Endothelial cell of umbilical vein (primary cell): Measurements from ENCODE around the gene MORC4. TPM values are rescaled to one million over a fixed set of nuclear protein-coding genes. Genes with fewer than 3 reads are reported as not detected.
A peak's percentile ranks its signal among the peaks of the same experiment; 100 is the strongest.

Experiments
- BruUV-seq: library from RNA; stranded (reverse); fragments of 400-500 nt; replicated peaks from 2 replicates; lab custom pipeline; 2021; lab: Mats Ljungman, UMichigan
- CTCF ChIA-PET: fragments of 300-600, 350-600 bp; sonication (Branson Sonifier 250); formaldehyde crosslinking; loops from one replicate; lab custom pipeline; 2021; ENCODE audit warnings: antibody characterized with exemption, inconsistent platforms; lab: Charles Lee
- POLR2A ChIA-PET: fragments of 300-600, 350-600 bp; sonication (Branson Sonifier 250); formaldehyde crosslinking; loops from one replicate; lab custom pipeline; 2021; ENCODE audit warnings: antibody characterized with exemption, inconsistent platforms; lab: Charles Lee
- DNase-seq: peaks from one replicate; pipeline ENCODE4 v3.0.0-alpha.2; 2011; ENCODE audit warnings: low read depth, low spot score
- FAIRE-seq: peaks from 2 replicates; lab custom pipeline; 2011; peaks lifted over from hg19 to GRCh38; lab: Jason Lieb, UNC
- H2AFZ ChIP-seq: 2 replicates; pipeline ENCODE4 v1.6.0; 2012; ENCODE audit warnings: low read depth, low read length, control low read depth, inconsistent platforms
- H3K27ac ChIP-seq: 2 replicates; pipeline ENCODE4 v1.5.1; 2011; ENCODE audit warnings: low read depth, mild to moderate bottlenecking, control low read depth, low read length, moderate library complexity; ENCODE audit not compliant: insufficient read depth
- H3K27me3 ChIP-seq, 2 experiments: 2 replicates each; pipeline versions ENCODE4 v1.6.0 to v1.6.1; 2011; ENCODE audit warnings: low read length in 2 of 2, mixed read lengths in 1 of 2; ENCODE audit not compliant: control insufficient read depth in 2 of 2, insufficient read depth in 2 of 2
- H3K36me3 ChIP-seq, 2 experiments: 2 replicates in 1 of 2; 3 replicates in 1 of 2; pipeline ENCODE4 v1.5.1; 2011; ENCODE audit warnings: low read length in 2 of 2, mild to moderate bottlenecking in 1 of 2, moderate library complexity in 1 of 2; ENCODE audit not compliant: control insufficient read depth in 2 of 2, insufficient read depth in 2 of 2; ENCODE audit errors: extremely low read depth in 1 of 2
- H3K4me1 ChIP-seq: 3 replicates; pipeline ENCODE4 v1.5.1; 2011; ENCODE audit warnings: mild to moderate bottlenecking, low read length; ENCODE audit not compliant: control insufficient read depth, insufficient read depth; ENCODE audit errors: extremely low read depth
- H3K4me2 ChIP-seq: 2 replicates; pipeline ENCODE4 v1.6.1; 2011; ENCODE audit warnings: low read length, control low read depth, mixed read lengths; ENCODE audit not compliant: insufficient read depth
- H3K4me3 ChIP-seq, 3 experiments: fragments of 200-600 bp in 1 of 3; sonication (generic), shearing (Covaris generic) in 1 of 3; replicated peaks in 1 of 3; 2 replicates each; pipeline ENCODE4 v1.5.1; 2011 to 2016; ENCODE audit warnings: control low read depth in 3 of 3, low read length in 3 of 3, mild to moderate bottlenecking in 2 of 3, inconsistent platforms in 1 of 3, low read depth in 1 of 3, moderate library complexity in 1 of 3; ENCODE audit not compliant: insufficient read depth in 1 of 3
- H3K79me2 ChIP-seq: 2 replicates; pipeline ENCODE4 v1.6.0; 2012; ENCODE audit warnings: low read length, inconsistent platforms; ENCODE audit not compliant: control insufficient read depth, insufficient read depth
- H3K9ac ChIP-seq: replicated peaks from 2 replicates; pipeline ENCODE3; 2011; ENCODE audit warnings: low read length, control low read depth; ENCODE audit not compliant: insufficient read depth; ENCODE audit errors: extremely low read depth
- H3K9me1 ChIP-seq: replicated peaks from 3 replicates; pipeline ENCODE4 v1.6.0; 2011; ENCODE audit warnings: mild to moderate bottlenecking, low read length; ENCODE audit not compliant: control insufficient read depth, insufficient read depth; ENCODE audit errors: extremely low read depth
- H3K9me3 ChIP-seq: replicated peaks from 2 replicates; pipeline ENCODE4 v1.5.1; 2012; ENCODE audit warnings: low read length, inconsistent platforms; ENCODE audit not compliant: control insufficient read depth, insufficient read depth
- H4K20me1 ChIP-seq: replicated peaks from 2 replicates; pipeline ENCODE3; 2011; ENCODE audit warnings: mild to moderate bottlenecking, low read length; ENCODE audit not compliant: control insufficient read depth, insufficient read depth; ENCODE audit errors: extremely low read depth
- EZH2 ChIP-seq: IDR thresholded peaks from 2 replicates; pipeline ENCODE4 v1.6.1; 2012; ENCODE audit warnings: borderline replicate concordance, low read depth, mild to moderate bottlenecking, moderate library complexity, low read length, inconsistent platforms; ENCODE audit not compliant: severe bottlenecking
- FOS ChIP-seq: IDR thresholded peaks from 2 replicates; pipeline ENCODE4 v1.6.1; 2011; ENCODE audit warnings: mild to moderate bottlenecking, low read length, moderate library complexity, borderline replicate concordance; ENCODE audit not compliant: insufficient read depth
- GATA2 ChIP-seq: IDR thresholded peaks from 2 replicates; pipeline ENCODE4 v1.7.0; 2011; ENCODE audit warnings: low read depth, mild to moderate bottlenecking, moderate library complexity, mixed read lengths, low read length; ENCODE audit not compliant: insufficient read length, insufficient read depth
- JUN ChIP-seq: IDR thresholded peaks from 2 replicates; pipeline ENCODE4 v1.6.1; 2011; ENCODE audit warnings: borderline replicate concordance, low read depth; ENCODE audit not compliant: insufficient read length, insufficient read depth
- MYC ChIP-seq: IDR thresholded peaks from one replicate; pipeline ENCODE4 v1.6.1; 2011; ENCODE audit warnings: mild to moderate bottlenecking, low read depth, low read length
- POLR2A ChIP-seq: IDR thresholded peaks from 2 replicates; pipeline ENCODE4 v1.6.1; 2012; ENCODE audit warnings: low read depth, mild to moderate bottlenecking, control low read depth, low read length
- POLR2AphosphoS5 ChIP-seq: IDR thresholded peaks from 2 replicates; pipeline ENCODE4 v1.6.1; 2012; ENCODE audit warnings: low read depth, mild to moderate bottlenecking, control low read depth, low read length, moderate library complexity; ENCODE audit not compliant: insufficient read depth
- dilution Hi-C: fragments of 300-500 bp; cut with MboI; formaldehyde crosslinking; loops from one replicate; pipeline ENCODE4 v1.15.0; 2019; ENCODE audit warnings: low sequenced_read_pairs; ENCODE audit not compliant: extremely low pct_ligation_motif_present
- intact Hi-C: fragments of 100-400 bp; cut with micrococcal nuclease; formaldehyde crosslinking; loops from one replicate; pipeline ENCODE4 v1.10.0; 2022
- polyA plus RNA-seq, 4 experiments: library from polyadenylated mRNA; depleted of rRNA in 3 of 4; stranded (reverse) in 3 of 4; unstranded in 1 of 4; fragments of >200 nt; gene quantifications; 2 replicates each; pipeline versions ENCODE4 v1.2.1 to v1.2.3, GENCODE V29; 2011 to 2012; ENCODE audit warnings: missing spikeins in 1 of 4
- total RNA-seq: library from RNA; stranded (reverse); gene quantifications from 2 replicates; pipeline ENCODE4 v1.2.3, GENCODE V29; 2021
- TF ChIP-seq, protein P1 (sequence below), 2 donors: IDR thresholded peaks; 1 replicate in 1 of 2; 2 replicates in 1 of 2; pipeline ENCODE4 v1.5.1; 2011; ENCODE audit warnings: low read length in 2 of 2, mild to moderate bottlenecking in 2 of 2, moderate library complexity in 2 of 2, control low read depth in 1 of 2, inconsistent platforms in 1 of 2, low read depth in 1 of 2; ENCODE audit not compliant: insufficient read depth in 1 of 2; ENCODE audit errors: extremely low read depth in 1 of 2
- TF ChIP-seq, protein P2 (sequence below): IDR thresholded peaks from 2 replicates; pipeline ENCODE4 v1.6.1; 2011; ENCODE audit not compliant: insufficient read depth, insufficient read length

Gene MORC4
- total and polyA plus RNA-seq, 2 donors (not counting 3 experiments of a cell fraction or from before 2014, with no cell fraction given): 4.3 to 12.0 TPM

DNA sequence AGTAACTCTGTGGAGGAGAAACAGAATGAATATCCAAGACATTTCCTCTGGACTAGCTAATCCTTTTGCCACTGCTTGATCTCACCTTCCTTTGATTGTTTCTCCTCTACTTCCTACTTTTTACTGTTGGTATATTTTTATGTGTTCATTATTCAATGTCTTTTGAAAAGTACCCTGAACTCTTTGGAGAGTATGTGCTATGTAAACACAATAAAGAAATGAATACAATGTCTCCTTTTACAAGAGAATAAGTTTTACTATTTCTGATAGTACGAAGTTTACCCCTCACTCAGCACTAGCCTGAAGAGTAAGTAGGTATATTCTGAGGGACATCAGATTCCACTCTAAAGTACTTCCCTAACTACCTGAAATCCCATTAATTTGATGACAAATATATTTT is 59.9 kb downstream of the MORC4 start:
- Histone ChIP-seq H3K4me2 (peak overlapping the region; percentile 8), H3K4me3 (no peak overlapping the region), H3K79me2 (no peaks in the 10 kb centered on the region), H3K9me3 (no peaks in the 10 kb centered on the region), H3K36me3 (no peaks in the 10 kb centered on the region), H2AFZ (no peak overlapping the region), H3K4me1 (peaks cover 5% of the 10 kb centered on the region), H4K20me1 (no peaks in the 10 kb centered on the region), H3K9ac (no peak overlapping the region), H3K9me1 (no peaks in the 10 kb centered on the region), H3K27ac (no peak overlapping the region), H3K27me3 (no peaks in the 10 kb centered on the region)
- no peak for TF ChIP-seq GATA2
- no peak for TF ChIP-seq POLR2AphosphoS5
- TF ChIP-seq MYC: no peak
- TF ChIP-seq EZH2: no peak
- no peak for TF ChIP-seq FOS
- no peak for TF ChIP-seq JUN
- TF ChIP-seq, protein P1, sequence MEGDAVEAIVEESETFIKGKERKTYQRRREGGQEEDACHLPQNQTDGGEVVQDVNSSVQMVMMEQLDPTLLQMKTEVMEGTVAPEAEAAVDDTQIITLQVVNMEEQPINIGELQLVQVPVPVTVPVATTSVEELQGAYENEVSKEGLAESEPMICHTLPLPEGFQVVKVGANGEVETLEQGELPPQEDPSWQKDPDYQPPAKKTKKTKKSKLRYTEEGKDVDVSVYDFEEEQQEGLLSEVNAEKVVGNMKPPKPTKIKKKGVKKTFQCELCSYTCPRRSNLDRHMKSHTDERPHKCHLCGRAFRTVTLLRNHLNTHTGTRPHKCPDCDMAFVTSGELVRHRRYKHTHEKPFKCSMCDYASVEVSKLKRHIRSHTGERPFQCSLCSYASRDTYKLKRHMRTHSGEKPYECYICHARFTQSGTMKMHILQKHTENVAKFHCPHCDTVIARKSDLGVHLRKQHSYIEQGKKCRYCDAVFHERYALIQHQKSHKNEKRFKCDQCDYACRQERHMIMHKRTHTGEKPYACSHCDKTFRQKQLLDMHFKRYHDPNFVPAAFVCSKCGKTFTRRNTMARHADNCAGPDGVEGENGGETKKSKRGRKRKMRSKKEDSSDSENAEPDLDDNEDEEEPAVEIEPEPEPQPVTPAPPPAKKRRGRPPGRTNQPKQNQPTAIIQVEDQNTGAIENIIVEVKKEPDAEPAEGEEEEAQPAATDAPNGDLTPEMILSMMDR (IDR thresholded peaks at IDR 0.05; ENCODE audit: extremely low read depth in 1 of 2, insufficient read depth in 1 of 2, low read depth in 1 of 2, low read length in 2 of 2): no peak
- TF ChIP-seq, protein P2, sequence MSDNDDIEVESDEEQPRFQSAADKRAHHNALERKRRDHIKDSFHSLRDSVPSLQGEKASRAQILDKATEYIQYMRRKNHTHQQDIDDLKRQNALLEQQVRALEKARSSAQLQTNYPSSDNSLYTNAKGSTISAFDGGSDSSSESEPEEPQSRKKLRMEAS: no peak
- no peak for TF ChIP-seq POLR2A
- DNase-seq (peak; percentile 28), FAIRE-seq (no peak)
- no TSS peak for BruUV-seq
- ChIA-PET CTCF (no interaction called here), POLR2A (no interaction called here)
- dilution Hi-C loops (no loop called here), intact Hi-C loops (no loop called here)
